Hepatocyte (in vitro differentiated cells): ENCODE data around the gene TUBB6. TPM values are rescaled to one million over a fixed set of nuclear protein-coding genes. Genes with fewer than 3 reads are reported as not detected.

ENCODE experiments used
- DNase-seq: peaks from one replicate; pipeline ENCODE4 v3.0.0-alpha.2; 2016; ENCODE audit warnings: low spot score
- H2AFZ ChIP-seq: fragments of 200-600 bp; sonication (generic); 2 replicates; pipeline ENCODE4 v1.6.0; 2016; ENCODE audit warnings: antibody characterized with exemption, mild to moderate bottlenecking
- H3K27ac ChIP-seq: fragments of 200-600 bp; sonication (generic); 2 replicates; pipeline ENCODE4 v1.5.1; 2016; ENCODE audit warnings: mild to moderate bottlenecking
- H3K27me3 ChIP-seq: fragments of 200-600 bp; sonication (generic); 2 replicates; pipeline ENCODE4 v1.6.1; 2016
- H3K36me3 ChIP-seq: fragments of 200-600 bp; sonication (generic); replicated peaks from 2 replicates; pipeline ENCODE4 v1.5.1; 2016; ENCODE audit warnings: low read depth; ENCODE audit not compliant: insufficient read depth
- H3K4me1 ChIP-seq: fragments of 200-600 bp; sonication (generic); 2 replicates; pipeline ENCODE4 v1.5.1; 2016; ENCODE audit warnings: mild to moderate bottlenecking, moderate library complexity; ENCODE audit not compliant: insufficient read depth
- H3K4me2 ChIP-seq: fragments of 200-600 bp; sonication (generic); 2 replicates; pipeline ENCODE4 v1.6.0; 2016
- H3K4me3 ChIP-seq: fragments of 200-600 bp; sonication (generic); 2 replicates; pipeline ENCODE4 v1.5.1; 2016; ENCODE audit warnings: mild to moderate bottlenecking
- H3K79me2 ChIP-seq: fragments of 200-600 bp; sonication (generic); 2 replicates; pipeline ENCODE4 v1.6.0; 2017; ENCODE audit warnings: mild to moderate bottlenecking
- H3K9me2 ChIP-seq: fragments of 200-600 bp; sonication (generic); replicated peaks from 2 replicates; pipeline ENCODE4 v1.6.0; 2017; ENCODE audit warnings: mild to moderate bottlenecking; ENCODE audit not compliant: insufficient read depth
- H3K9me3 ChIP-seq: fragments of 200-600 bp; sonication (generic); 2 replicates; pipeline ENCODE4 v1.5.1; 2016; ENCODE audit warnings: low read depth, mild to moderate bottlenecking
- H4K20me1 ChIP-seq: fragments of 200-600 bp; sonication (generic); 2 replicates; pipeline ENCODE4 v1.6.0; 2016; ENCODE audit warnings: mild to moderate bottlenecking; ENCODE audit not compliant: insufficient read depth, poor library complexity, severe bottlenecking
- CTCF ChIP-seq: fragments of 200-600 bp; sonication (generic); IDR thresholded peaks from 2 replicates; pipeline ENCODE4 v1.5.1; 2016; ENCODE audit warnings: antibody characterized with exemption, mild to moderate bottlenecking; ENCODE audit not compliant: poor library complexity
- EZH2 ChIP-seq: fragments of 200-600 bp; sonication (generic); IDR thresholded peaks from 2 replicates; pipeline ENCODE4 v1.6.1; 2016; ENCODE audit warnings: antibody characterized with exemption, mild to moderate bottlenecking, borderline replicate concordance
- EZH2phosphoT487 ChIP-seq: fragments of 200-600 bp; sonication (generic); IDR thresholded peaks from one replicate; pipeline ENCODE4 v1.6.1; 2018; ENCODE audit warnings: antibody characterized with exemption, mild to moderate bottlenecking, low read depth, moderate library complexity; ENCODE audit not compliant: unreplicated experiment, severe bottlenecking
- WGBS: methylation state at CpG from one replicate; pipeline ENCODE4 v1.1.6; 2016; ENCODE audit warnings: low lambda C conversion rate; ENCODE audit errors: missing lambda C conversion rate; 5-methylcytosine and 5-hydroxymethylcytosine counted together
- polyA plus RNA-seq: library from polyadenylated mRNA; unstranded; fragments of >200 nt; fragmentation: Nextera tagmentation; extraction: Ambion mirVana; gene quantifications from 2 replicates; pipeline ENCODE4 v1.2.1, GENCODE V29; 2016
- total RNA-seq: library from RNA; depleted of rRNA; stranded (reverse); fragments of >200 nt; gene quantifications from 2 replicates; pipeline ENCODE4 v1.2.3, GENCODE V29; 2014

TUBB6 gene
- total and polyA plus RNA-seq, 2 experiments from 2014 or later, result 68.6 to 96.3 TPM

DNA sequence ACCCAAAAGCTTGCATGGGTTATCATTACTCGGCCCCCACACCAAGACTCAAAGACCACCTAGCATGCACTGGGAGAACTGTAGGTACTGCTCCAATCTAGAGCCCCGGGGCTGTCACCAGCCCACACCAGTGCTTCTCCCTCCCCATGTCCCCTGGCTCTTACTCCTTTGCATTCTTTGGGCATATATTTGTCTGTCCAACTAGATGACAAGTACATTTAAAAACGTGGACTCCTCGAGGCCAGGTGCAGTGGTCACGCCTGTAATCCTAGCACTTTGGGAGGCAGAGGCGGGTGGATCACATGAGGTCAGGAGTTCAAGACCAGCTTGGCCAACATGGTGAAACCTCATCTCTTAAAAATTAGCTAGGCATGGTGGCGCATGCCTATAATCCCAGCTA lies 61.2 kb downstream of the TUBB6 start:
- Histone ChIP-seq H2AFZ (no peak overlapping the region), H3K9me3 (no peaks in the 10 kb centered on the region), H3K36me3 (no peaks in the 10 kb centered on the region), H3K4me3 (no peak overlapping the region), H3K27me3 (no peaks in the 10 kb centered on the region), H3K9me2 (no peaks in the 10 kb centered on the region), H3K4me2 (no peak overlapping the region), H3K27ac (no peak overlapping the region), H3K4me1 (peaks cover 26% of the 10 kb centered on the region), H3K79me2 (peaks cover 93% of the 10 kb centered on the region), H4K20me1 (peaks cover 33% of the 10 kb centered on the region)
- WGBS, result 93% methylated on average over 7 of the region's 7 CpGs
- no peak for DNase-seq
- no peak for TF ChIP-seq CTCF
- TF ChIP-seq EZH2phosphoT487, result no peak
- TF ChIP-seq EZH2, result no peak

- H3K4me3 ChIP-seq, result no peak overlapping the region
- H3K36me3 ChIP-seq, result no peaks in the 10 kb centered on the region
- TF ChIP-seq CTCF, result no peak
- TF ChIP-seq EZH2phosphoT487, result no peak
- no peak for TF ChIP-seq EZH2
- no peaks in the 10 kb centered on the region for H3K9me2 ChIP-seq
- peak overlapping the region; percentile 48 for H3K27ac ChIP-seq
- peaks cover 23% of the 10 kb centered on the region for H3K4me1 ChIP-seq
- no peaks in the 10 kb centered on the region for H3K27me3 ChIP-seq
- peaks cover 41% of the 10 kb centered on the region for H4K20me1 ChIP-seq
- H2AFZ ChIP-seq, result no peak overlapping the region
- no peaks in the 10 kb centered on the region for H3K9me3 ChIP-seq
- peaks cover 97% of the 10 kb centered on the region for H3K79me2 ChIP-seq
- H3K4me2 ChIP-seq, result no peak overlapping the region
- DNase-seq, result no peak
- WGBS, result 93% methylated on average over 2 of the region's 2 CpGs
Observed at GRCh38 chr18:12371590-12371989, 63.5 kb downstream of the TUBB6 start.

DNA sequence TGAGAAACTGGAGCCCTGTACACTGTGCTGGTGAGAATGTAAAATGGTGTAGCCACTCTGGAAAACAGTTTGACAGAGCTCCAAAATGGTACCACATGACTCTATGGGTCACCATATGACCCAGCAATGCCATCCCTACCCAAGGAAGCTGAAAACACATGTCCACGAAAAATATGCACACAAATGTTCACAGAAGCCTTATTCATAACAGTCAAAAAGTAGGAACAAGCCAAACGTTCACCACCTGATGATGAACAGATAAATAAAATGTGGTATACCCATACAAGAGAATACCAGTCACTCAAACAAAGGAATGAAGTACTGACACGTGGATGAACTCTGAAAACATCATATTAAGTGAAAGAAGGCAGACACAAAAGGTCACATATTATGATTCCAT lies 64.4 kb downstream of the TUBB6 start:
- H4K20me1 ChIP-seq, result peaks cover 37% of the 10 kb centered on the region
- H3K9me2 ChIP-seq, result no peaks in the 10 kb centered on the region
- peak overlapping the region; percentile 51 for H3K27ac ChIP-seq
- H3K4me3 ChIP-seq, result no peak overlapping the region
- DNase-seq, result no peak
- H3K4me2 ChIP-seq, result peak overlapping the region; percentile 49
- WGBS, result 88% methylated on average over 3 of the region's 3 CpGs
- H3K4me1 ChIP-seq, result peaks cover 22% of the 10 kb centered on the region
- TF ChIP-seq EZH2, result no peak
- no peak for TF ChIP-seq CTCF
- TF ChIP-seq EZH2phosphoT487, result no peak
- no peaks in the 10 kb centered on the region for H3K9me3 ChIP-seq
- peaks cover 91% of the 10 kb centered on the region for H3K79me2 ChIP-seq
- H3K36me3 ChIP-seq, result no peaks in the 10 kb centered on the region
- H3K27me3 ChIP-seq, result no peaks in the 10 kb centered on the region
- H2AFZ ChIP-seq, result no peak overlapping the region
